ENCODE results near the gene DHPS. TPM values are rescaled to one million over a fixed set of nuclear protein-coding genes. Genes with fewer than 3 reads are reported as not detected.

DHPS gene
- total and polyA plus RNA-seq, 2 experiments from 2014 or later, result 50.9 to 68.4 TPM

GRCh38 chr19:12694641-12695040 lies 13.0 kb upstream of the DHPS start:
- 95 to 99% methylated on average over 16 of the region's 16 CpGs for WGBS, 2 experiments (ENCODE audit: low coverage in 1 of 2, low lambda C conversion rate in 2 of 2, missing lambda C conversion rate in 2 of 2)
- in situ Hi-C loops (cut with MboI), result no loop called here

GRCh38 chr19:12692960-12693359 lies 11.3 kb upstream of the DHPS start:
- no peak overlapping the region for H3K27ac ChIP-seq
- no peak for DNase-seq
- no peak overlapping the region for H3K4me2 ChIP-seq (ENCODE audit: unreplicated experiment)
- H2AFZ ChIP-seq, result no peak overlapping the region
- WGBS, 2 experiments (ENCODE audit: low coverage in 1 of 2, low lambda C conversion rate in 2 of 2, missing lambda C conversion rate in 2 of 2), result 73 to 82% methylated on average over 5 of the region's 5 CpGs
- no peak overlapping the region for H3K9ac ChIP-seq
- peaks cover 7% of the 10 kb centered on the region for H3K79me2 ChIP-seq (ENCODE audit: insufficient read depth)
- H4K20me1 ChIP-seq (ENCODE audit: insufficient read depth), result no peaks in the 10 kb centered on the region
- TF ChIP-seq EZH2phosphoT487 (IDR thresholded peaks at IDR 0.05; ENCODE audit: insufficient read depth, low read depth), result no peak
- no peak for TF ChIP-seq EZH2 (IDR thresholded peaks at IDR 0.05; ENCODE audit: insufficient read depth, poor library complexity, severe bottlenecking)
- H3K4me1 ChIP-seq (ENCODE audit: insufficient read depth), result peaks cover 7% of the 10 kb centered on the region; the same call in 1 of the 2 replicates
- no peaks in the 10 kb centered on the region for H3K9me3 ChIP-seq (ENCODE audit: low read depth)
- H3K4me3 ChIP-seq, result no peak overlapping the region
- no peaks in the 10 kb centered on the region for H3K9me2 ChIP-seq (ENCODE audit: insufficient read depth)
- H3F3A ChIP-seq (ENCODE audit: insufficient read depth), result 0 out of 2 replicates have a peak, but pooled peaks cover 5% of the 10 kb centered on the region
- in situ Hi-C loops (cut with MboI), result no loop called here
- H3K27me3 ChIP-seq (replicated peaks; ENCODE audit: insufficient read depth), result no peaks in the 10 kb centered on the region
- no peaks in the 10 kb centered on the region for H3K36me3 ChIP-seq (ENCODE audit: low read depth)

More at GRCh38 chr19:12694641-12695040, 13.0 kb upstream of the DHPS start:
- Histone ChIP-seq H2AFZ (no peak overlapping the region), H3F3A (ENCODE audit: insufficient read depth) (peaks cover 18% of the 10 kb centered on the region; the same call in 1 of the 2 replicates), H4K20me1 (ENCODE audit: insufficient read depth) (no peaks in the 10 kb centered on the region), H3K27me3 (replicated peaks; ENCODE audit: insufficient read depth) (no peaks in the 10 kb centered on the region), H3K9me2 (ENCODE audit: insufficient read depth) (no peaks in the 10 kb centered on the region), H3K4me2 (ENCODE audit: unreplicated experiment) (no peak overlapping the region), H3K9ac (no peak overlapping the region), H3K4me1 (ENCODE audit: insufficient read depth) (peaks cover 7% of the 10 kb centered on the region; the same call in 1 of the 2 replicates), H3K27ac (no peak overlapping the region), H3K36me3 (ENCODE audit: low read depth) (no peaks in the 10 kb centered on the region), H3K4me3 (no peak overlapping the region), H3K9me3 (ENCODE audit: low read depth) (no peaks in the 10 kb centered on the region), H3K79me2 (ENCODE audit: insufficient read depth) (peaks cover 7% of the 10 kb centered on the region)
- TF ChIP-seq EZH2phosphoT487 (IDR thresholded peaks at IDR 0.05; ENCODE audit: insufficient read depth, low read depth), result no peak
- TF ChIP-seq EZH2 (IDR thresholded peaks at IDR 0.05; ENCODE audit: insufficient read depth, poor library complexity, severe bottlenecking), result no peak
- DNase-seq, result no peak

- H3K4me3 ChIP-seq, result no peak overlapping the region
- H3K27me3 ChIP-seq (replicated peaks; ENCODE audit: insufficient read depth), result no peaks in the 10 kb centered on the region
- H4K20me1 ChIP-seq (ENCODE audit: insufficient read depth), result no peaks in the 10 kb centered on the region
- no peaks in the 10 kb centered on the region for H3K9me2 ChIP-seq (ENCODE audit: insufficient read depth)
- H3K9ac ChIP-seq, result no peak overlapping the region
- no peaks in the 10 kb centered on the region for H3K79me2 ChIP-seq (ENCODE audit: insufficient read depth)
- 78 to 82% methylated on average over 23 to 26 of the region's 26 CpGs for WGBS, 2 experiments (ENCODE audit: low coverage in 1 of 2, low lambda C conversion rate in 2 of 2, missing lambda C conversion rate in 2 of 2)
- H3K9me3 ChIP-seq (ENCODE audit: low read depth), result no peaks in the 10 kb centered on the region
- TF ChIP-seq EZH2phosphoT487 (IDR thresholded peaks at IDR 0.05; ENCODE audit: insufficient read depth, low read depth) (no peak), EZH2 (IDR thresholded peaks at IDR 0.05; ENCODE audit: insufficient read depth, poor library complexity, severe bottlenecking) (no peak)
- no peaks in the 10 kb centered on the region for H3K4me1 ChIP-seq (ENCODE audit: insufficient read depth)
- DNase-seq, result no peak
- H3K27ac ChIP-seq, result no peak overlapping the region
- no peak overlapping the region for H2AFZ ChIP-seq
- H3F3A ChIP-seq (ENCODE audit: insufficient read depth), result no peaks in the 10 kb centered on the region
- in situ Hi-C loops (cut with MboI), result no loop called here
- H3K36me3 ChIP-seq (ENCODE audit: low read depth), result no peaks in the 10 kb centered on the region
- no peak overlapping the region for H3K4me2 ChIP-seq (ENCODE audit: unreplicated experiment)
Observed at GRCh38 chr19:12689581-12690216, 8.0 kb upstream of the DHPS start.

- Histone ChIP-seq H3K4me2 (ENCODE audit: unreplicated experiment) (no peak overlapping the region), H3K9ac (no peak overlapping the region), H3K79me2 (ENCODE audit: insufficient read depth) (no peaks in the 10 kb centered on the region), H3K27ac (no peak overlapping the region), H3K4me1 (ENCODE audit: insufficient read depth) (no peaks in the 10 kb centered on the region), H3K36me3 (ENCODE audit: low read depth) (no peaks in the 10 kb centered on the region), H2AFZ (no peak overlapping the region), H3K9me2 (ENCODE audit: insufficient read depth) (no peaks in the 10 kb centered on the region), H4K20me1 (ENCODE audit: insufficient read depth) (no peaks in the 10 kb centered on the region), H3K4me3 (no peak overlapping the region), H3K27me3 (replicated peaks; ENCODE audit: insufficient read depth) (no peaks in the 10 kb centered on the region), H3K9me3 (ENCODE audit: low read depth) (no peaks in the 10 kb centered on the region), H3F3A (ENCODE audit: insufficient read depth) (no peaks in the 10 kb centered on the region)
- 94 to 98% methylated on average over 10 to 12 of the region's 12 CpGs for WGBS, 2 experiments (ENCODE audit: low coverage in 1 of 2, low lambda C conversion rate in 2 of 2, missing lambda C conversion rate in 2 of 2)
- in situ Hi-C loops (cut with MboI), result no loop called here
- TF ChIP-seq EZH2phosphoT487 (IDR thresholded peaks at IDR 0.05; ENCODE audit: insufficient read depth, low read depth) (no peak), EZH2 (IDR thresholded peaks at IDR 0.05; ENCODE audit: insufficient read depth, poor library complexity, severe bottlenecking) (no peak)
- no peak for DNase-seq
Observed at GRCh38 chr19:12689012-12689411, 7.3 kb upstream of the DHPS start.
